Uterus (tissue), 4 donors: ENCODE results near the gene ABCD3. TPM values are rescaled to one million over a fixed set of nuclear protein-coding genes. Genes with fewer than 3 reads are reported as not detected.

ENCODE experiments used
- DNase-seq, 2 donors: peaks; one replicate each; pipeline ENCODE4 v3.0.0-alpha.2; 2019 to 2020
- H3K27ac ChIP-seq, 2 donors: fragments of 200-600 bp; sonication (generic); 1 replicate in 1 of 2; 2 replicates in 1 of 2; pipeline ENCODE4 v1.5.1; 2016 to 2018
- H3K27me3 ChIP-seq, 2 donors: fragments of 200-600 bp; sonication (generic); one replicate each; pipeline ENCODE4 v1.5.1; 2018 to 2019; ENCODE audit warnings: control low read depth in 1 of 2
- H3K36me3 ChIP-seq, 2 donors: fragments of 200-600 bp; sonication (generic); one replicate each; pipeline ENCODE4 v1.5.1; 2019; ENCODE audit warnings: control low read depth in 1 of 2
- H3K4me1 ChIP-seq, 2 donors: fragments of 200-600 bp; sonication (generic); one replicate each; pipeline ENCODE4 v1.5.1; 2018 to 2019; ENCODE audit warnings: control low read depth in 1 of 2
- H3K4me3 ChIP-seq, 2 donors: fragments of 200-600 bp; sonication (generic); 1 replicate in 1 of 2; 2 replicates in 1 of 2; pipeline ENCODE4 v1.5.1; 2018 to 2019; ENCODE audit warnings: mild to moderate bottlenecking in 1 of 2
- H3K9me3 ChIP-seq, 2 donors: fragments of 200-600 bp; sonication (generic); one replicate each; pipeline ENCODE4 v1.5.1; 2019; ENCODE audit warnings: control low read depth in 1 of 2
- POLR2A ChIP-seq, 2 donors: fragments of 450-650 bp; IDR thresholded peaks; one replicate each; pipeline ENCODE4 v1.6.1; 2016; ENCODE audit warnings: antibody characterized with exemption in 2 of 2, mild to moderate bottlenecking in 1 of 2, moderate library complexity in 1 of 2
- intact Hi-C: fragments of 100-400 bp; cut with DNase I; formaldehyde crosslinking; loops from one replicate; pipeline ENCODE4 v1.15.1; 2023; ENCODE audit warnings: low total_unique reads
- total RNA-seq, 4 donors: library from RNA; depleted of rRNA in 3 of 4; stranded (reverse); fragments of >200 nt in 3 of 4; gene quantifications; one replicate each; pipeline versions ENCODE4 v1.1.0 to v1.2.4, GENCODE V29; 2014 to 2023
- TF ChIP-seq, protein P1 (sequence below), 4 experiments: fragments of 200-600 bp in 2 of 4; fragments of 450-650 bp in 2 of 4; sonication (generic) in 2 of 4; IDR thresholded peaks; one replicate each; pipeline ENCODE4 v1.5.1; 2016 to 2019; ENCODE audit warnings: antibody characterized with exemption in 4 of 4, mild to moderate bottlenecking in 2 of 4, moderate library complexity in 1 of 4
- donor health status: DM: yes; HTN: yes; CAD: no.

Gene ABCD3
- total RNA-seq, 4 donors from 2014 or later, result 18.4 to 53.2 (median 30.7) TPM

DNA sequence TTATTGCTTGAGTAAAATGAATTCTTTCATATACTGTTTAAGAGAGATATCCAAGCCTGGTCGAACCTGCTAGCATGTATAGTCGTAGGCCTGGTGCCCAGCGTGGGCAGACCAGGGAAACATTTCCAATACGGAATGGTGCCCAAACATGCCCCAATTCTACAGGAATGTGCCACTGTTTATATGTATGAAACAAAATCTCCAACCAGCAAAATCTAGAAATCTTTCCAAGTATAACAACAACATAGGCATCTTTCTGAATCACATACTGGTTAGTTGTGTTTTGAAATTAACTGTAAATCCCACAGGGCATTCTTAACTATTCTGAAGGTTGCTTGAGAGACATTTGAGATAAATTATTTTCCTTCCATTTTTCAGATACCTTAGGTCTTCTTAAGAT lies 17.0 kb upstream of the ABCD3 start:
- Histone ChIP-seq H3K36me3 (no peaks in the 10 kb centered on the region), H3K27ac (no peak overlapping the region), H3K4me1 (no peaks in the 10 kb centered on the region), H3K9me3 (no peaks in the 10 kb centered on the region), H3K4me3 (no peak overlapping the region), H3K27me3 (no peaks in the 10 kb centered on the region)
- no peak for TF ChIP-seq POLR2A (IDR thresholded peaks at IDR 0.05)
- TF ChIP-seq, protein P1, sequence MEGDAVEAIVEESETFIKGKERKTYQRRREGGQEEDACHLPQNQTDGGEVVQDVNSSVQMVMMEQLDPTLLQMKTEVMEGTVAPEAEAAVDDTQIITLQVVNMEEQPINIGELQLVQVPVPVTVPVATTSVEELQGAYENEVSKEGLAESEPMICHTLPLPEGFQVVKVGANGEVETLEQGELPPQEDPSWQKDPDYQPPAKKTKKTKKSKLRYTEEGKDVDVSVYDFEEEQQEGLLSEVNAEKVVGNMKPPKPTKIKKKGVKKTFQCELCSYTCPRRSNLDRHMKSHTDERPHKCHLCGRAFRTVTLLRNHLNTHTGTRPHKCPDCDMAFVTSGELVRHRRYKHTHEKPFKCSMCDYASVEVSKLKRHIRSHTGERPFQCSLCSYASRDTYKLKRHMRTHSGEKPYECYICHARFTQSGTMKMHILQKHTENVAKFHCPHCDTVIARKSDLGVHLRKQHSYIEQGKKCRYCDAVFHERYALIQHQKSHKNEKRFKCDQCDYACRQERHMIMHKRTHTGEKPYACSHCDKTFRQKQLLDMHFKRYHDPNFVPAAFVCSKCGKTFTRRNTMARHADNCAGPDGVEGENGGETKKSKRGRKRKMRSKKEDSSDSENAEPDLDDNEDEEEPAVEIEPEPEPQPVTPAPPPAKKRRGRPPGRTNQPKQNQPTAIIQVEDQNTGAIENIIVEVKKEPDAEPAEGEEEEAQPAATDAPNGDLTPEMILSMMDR (IDR thresholded peaks at IDR 0.05), result no peak
- intact Hi-C loops, result no loop called here
- no peak for DNase-seq

DNA sequence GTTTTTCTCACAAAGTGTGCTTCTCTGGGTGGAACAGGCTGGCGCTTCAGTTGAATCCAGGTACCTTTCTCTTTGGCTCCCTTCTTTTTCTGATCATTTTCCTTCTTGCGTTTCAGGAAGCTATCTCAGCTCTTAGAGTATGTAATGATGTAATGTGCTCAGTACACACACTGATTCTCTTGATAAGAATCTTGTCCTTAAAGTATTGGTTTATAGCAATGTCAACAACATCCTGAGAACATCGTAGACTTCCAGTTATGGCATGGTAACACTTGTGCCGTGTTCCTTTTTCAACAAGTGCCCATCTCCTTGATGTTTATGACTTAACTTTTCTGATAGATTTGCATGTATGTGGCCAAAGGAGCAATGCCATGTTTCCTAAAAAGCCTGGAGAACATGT lies 11.7 kb upstream of the ABCD3 start:
- H3K27me3 ChIP-seq, result no peaks in the 10 kb centered on the region
- no peak overlapping the region for H3K4me3 ChIP-seq
- no peak overlapping the region for H3K27ac ChIP-seq
- no peaks in the 10 kb centered on the region for H3K9me3 ChIP-seq
- intact Hi-C loops, result no loop called here
- DNase-seq, result no peak
- TF ChIP-seq POLR2A (IDR thresholded peaks at IDR 0.05), result no peak
- TF ChIP-seq, protein P1 (IDR thresholded peaks at IDR 0.05), result no peak
- H3K4me1 ChIP-seq, result no peaks in the 10 kb centered on the region
- peaks cover 0 to 3% of the 10 kb centered on the region in 2 donors for H3K36me3 ChIP-seq

DNA sequence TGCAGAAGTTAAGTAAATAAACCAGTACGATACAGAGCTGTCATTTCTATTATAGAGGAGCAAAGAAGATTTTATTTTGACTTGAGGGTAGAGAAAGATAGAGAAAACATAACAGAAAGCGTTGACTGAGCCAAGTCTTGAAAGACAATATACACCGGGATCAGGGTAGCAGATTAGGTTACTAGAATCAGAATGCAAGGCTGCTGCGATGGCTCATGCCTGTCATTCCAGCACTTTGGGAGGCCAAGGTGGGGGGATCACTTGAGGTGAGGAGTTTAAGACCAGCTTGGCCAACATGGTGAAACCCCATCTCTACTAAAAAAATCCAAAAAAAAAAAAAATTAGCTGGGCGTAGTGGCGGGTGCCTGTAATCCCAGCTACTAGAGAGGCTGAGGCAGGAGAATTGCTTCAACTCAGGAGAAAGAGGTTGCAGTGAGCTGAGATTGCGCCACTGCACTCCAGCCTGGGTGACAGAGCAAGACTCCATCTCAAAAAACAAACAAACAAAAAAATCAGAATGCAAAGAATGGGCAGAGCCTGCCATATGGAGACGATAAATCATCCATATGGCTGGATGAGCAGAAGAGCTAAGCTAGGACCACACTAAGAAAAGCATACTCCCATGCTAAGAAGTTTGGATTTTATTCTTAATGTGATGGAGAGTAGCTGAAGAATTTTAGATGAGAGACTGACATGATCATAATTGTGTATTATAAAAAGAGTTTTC lies 9.9 kb upstream of the ABCD3 start:
- H3K4me1 ChIP-seq, result no peaks in the 10 kb centered on the region
- no peak for TF ChIP-seq POLR2A (IDR thresholded peaks at IDR 0.05)
- TF ChIP-seq, protein P1 (IDR thresholded peaks at IDR 0.05), result no peak
- no peaks in the 10 kb centered on the region for H3K27me3 ChIP-seq
- intact Hi-C loops, result no loop called here
- no peaks in the 10 kb centered on the region for H3K9me3 ChIP-seq
- DNase-seq, result no peak
- no peak overlapping the region for H3K27ac ChIP-seq
- H3K36me3 ChIP-seq, result peaks cover 0 to 3% of the 10 kb centered on the region in 2 donors
- H3K4me3 ChIP-seq, result no peak overlapping the region

DNA sequence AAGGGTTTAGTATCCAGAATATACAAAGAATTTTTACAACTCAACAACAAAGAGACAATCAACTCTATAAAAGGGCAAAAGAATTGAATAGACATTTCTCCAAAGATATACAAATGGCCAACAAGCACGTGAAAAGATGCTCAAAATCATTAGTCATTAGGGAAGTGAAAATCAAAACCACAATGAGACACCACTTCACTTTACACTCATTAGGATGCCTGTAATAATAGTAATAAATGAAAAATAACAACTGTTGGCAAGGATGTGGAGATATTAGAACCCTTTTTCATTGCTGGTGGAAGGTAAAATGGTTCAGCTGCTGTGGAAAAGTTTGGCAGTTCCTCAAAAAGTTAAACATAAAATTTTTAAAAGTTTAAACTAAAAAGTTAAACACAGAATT lies 7.0 kb upstream of the ABCD3 start:
- TF ChIP-seq POLR2A (IDR thresholded peaks at IDR 0.05), result no peak
- TF ChIP-seq, protein P1 (IDR thresholded peaks at IDR 0.05), result no peak
- intact Hi-C loops, result no loop called here
- no peak overlapping the region for H3K27ac ChIP-seq

DNA sequence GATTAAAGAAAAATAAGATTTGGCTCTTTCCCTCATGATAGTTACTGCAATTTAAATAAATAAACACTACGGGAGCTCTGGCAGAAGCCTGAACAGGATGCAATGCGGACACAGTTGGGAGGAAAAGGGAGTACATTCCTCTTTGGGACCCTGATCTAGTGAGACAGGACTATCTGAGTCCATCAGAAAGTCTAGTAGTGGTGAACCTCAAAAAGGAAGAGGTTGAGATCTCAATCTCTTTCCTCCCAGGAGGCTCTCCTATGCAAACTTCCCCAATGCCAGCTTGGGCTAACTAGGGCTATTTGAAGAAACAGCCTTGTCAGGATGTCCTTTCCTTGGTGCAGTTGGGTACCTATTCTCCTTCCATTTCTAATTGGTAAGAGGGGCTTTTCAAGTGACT lies 4.9 kb upstream of the ABCD3 start:
- no peaks in the 10 kb centered on the region for H3K9me3 ChIP-seq
- TF ChIP-seq POLR2A (IDR thresholded peaks at IDR 0.05), result no peak
- TF ChIP-seq, protein P1 (IDR thresholded peaks at IDR 0.05), result no peak
- peaks cover 0 to 3% of the 10 kb centered on the region in 2 donors for H3K4me1 ChIP-seq
- no peak overlapping the region for H3K4me3 ChIP-seq
- no peak for DNase-seq
- H3K27ac ChIP-seq, result no peak overlapping the region
- intact Hi-C loops, result no loop called here
- no peaks in the 10 kb centered on the region for H3K27me3 ChIP-seq
- peaks cover 0 to 3% of the 10 kb centered on the region in 2 donors for H3K36me3 ChIP-seq

More for the DNA sequence above, 7.0 kb upstream of the ABCD3 start:
- Histone ChIP-seq H3K4me1 (no peaks in the 10 kb centered on the region), H3K4me3 (no peak overlapping the region), H3K36me3 (peaks cover 0 to 3% of the 10 kb centered on the region in 2 donors), H3K9me3 (no peaks in the 10 kb centered on the region), H3K27me3 (no peaks in the 10 kb centered on the region)
- no peak for DNase-seq
